Sigmoid colon (tissue), 7 donors: ENCODE measurements around the gene STARD3NL. TPM values are rescaled to one million over a fixed set of nuclear protein-coding genes. Genes with fewer than 3 reads are reported as not detected.

Experiments
- DNase-seq: peaks from one replicate; pipeline ENCODE4 v3.0.0-alpha.2; 2019
- H3K27ac ChIP-seq, 4 donors: fragments of 200-600 bp; sonication (generic); one replicate each; pipeline ENCODE4 v1.5.1; 2016 to 2019; ENCODE audit warnings: mild to moderate bottlenecking in 1 of 4
- H3K27me3 ChIP-seq, 3 donors: fragments of 200-600 bp; sonication (generic); one replicate each; pipeline ENCODE4 v1.5.1; 2019; ENCODE audit warnings: mild to moderate bottlenecking in 1 of 3
- H3K36me3 ChIP-seq, 4 donors: fragments of 200-600 bp; sonication (generic); one replicate each; pipeline ENCODE4 v1.5.1; 2016 to 2019
- H3K4me1 ChIP-seq, 4 donors: fragments of 200-600 bp; sonication (generic); one replicate each; pipeline ENCODE4 v1.5.1; 2017 to 2019
- H3K4me3 ChIP-seq, 4 donors: fragments of 200-600 bp; sonication (generic); one replicate each; pipeline ENCODE4 v1.5.1; 2017 to 2019; ENCODE audit warnings: mild to moderate bottlenecking in 2 of 4, moderate library complexity in 1 of 4
- H3K9me3 ChIP-seq, 4 donors: fragments of 200-600 bp in 3 of 4; sonication (generic) in 3 of 4; one replicate each; pipeline versions ENCODE4 v1.5.1 to v1.6.1; 2013 to 2019
- EP300 ChIP-seq, 4 donors: sonication (generic); formaldehyde crosslinking; IDR thresholded peaks; one replicate each; pipeline ENCODE4 v1.6.1; 2017; ENCODE audit warnings: antibody characterized with exemption in 4 of 4
- POLR2A ChIP-seq, 2 donors: fragments of 450-650 bp; IDR thresholded peaks; one replicate each; pipeline ENCODE4 v1.6.1; 2016; ENCODE audit warnings: antibody characterized with exemption in 2 of 2, mild to moderate bottlenecking in 2 of 2, moderate library complexity in 2 of 2
- POLR2AphosphoS5 ChIP-seq, 4 donors: sonication (generic); formaldehyde crosslinking; IDR thresholded peaks; one replicate each; pipeline ENCODE4 v1.6.1; 2017; ENCODE audit warnings: antibody characterized with exemption in 4 of 4
- WGBS, 2 donors: extraction: QIAGEN DNeasy Blood & Tissue Kit; methylation state at CpG; one replicate each; pipeline ENCODE4 v1.1.7; 2013; 5-methylcytosine and 5-hydroxymethylcytosine counted together
- intact Hi-C: fragments of 100-400 bp; cut with DNase I; formaldehyde crosslinking; loops from one replicate; pipeline ENCODE4 v1.15.1; 2023
- polyA plus RNA-seq, 3 donors: library from polyadenylated mRNA; stranded (reverse); fragments of 200-250 nt; gene quantifications; one replicate each; pipeline ENCODE4 v1.2.3, GENCODE V29; 2013
- total RNA-seq, 4 donors: library from RNA; depleted of rRNA; stranded (reverse); fragments of >200 nt; gene quantifications; one replicate each; pipeline ENCODE4 v1.1.0, GENCODE V29; 2016
- TF ChIP-seq, protein P1 (sequence below), 4 experiments: fragments of 450-650 bp in 3 of 4; fragments of 200-600 bp in 1 of 4; IDR thresholded peaks; one replicate each; pipeline ENCODE4 v1.5.1; 2016 to 2019; ENCODE audit warnings: antibody characterized with exemption in 4 of 4, mild to moderate bottlenecking in 3 of 4, moderate library complexity in 2 of 4
- donor health status: healthy with polysubstance abuse.
- donor health status: Bipolar disorder and iron deficiency.
- donor health status: healthy.

The STARD3NL gene
- total and polyA plus RNA-seq, 7 donors = 26.3 to 67.6 (median 36.0) TPM

- H3K9me3 ChIP-seq = no peaks in the 10 kb centered on the region
- H3K4me1 ChIP-seq = peaks cover 0 to 53% (median 41%) of the 10 kb centered on the region in 4 donors
- H3K36me3 ChIP-seq = no peaks in the 10 kb centered on the region
- 60 to 80% methylated on average over 2 of the region's 2 CpGs for WGBS, 2 donors
- intact Hi-C loops = no loop called here
- no peak overlapping the region for H3K27ac ChIP-seq
- H3K4me3 ChIP-seq = no peak overlapping the region
- H3K27me3 ChIP-seq = no peaks in the 10 kb centered on the region
- no peak for DNase-seq
- TF ChIP-seq POLR2A (IDR thresholded peaks at IDR 0.05) = no peak
- no peak for TF ChIP-seq EP300 (IDR thresholded peaks at IDR 0.05)
- TF ChIP-seq, protein P1, sequence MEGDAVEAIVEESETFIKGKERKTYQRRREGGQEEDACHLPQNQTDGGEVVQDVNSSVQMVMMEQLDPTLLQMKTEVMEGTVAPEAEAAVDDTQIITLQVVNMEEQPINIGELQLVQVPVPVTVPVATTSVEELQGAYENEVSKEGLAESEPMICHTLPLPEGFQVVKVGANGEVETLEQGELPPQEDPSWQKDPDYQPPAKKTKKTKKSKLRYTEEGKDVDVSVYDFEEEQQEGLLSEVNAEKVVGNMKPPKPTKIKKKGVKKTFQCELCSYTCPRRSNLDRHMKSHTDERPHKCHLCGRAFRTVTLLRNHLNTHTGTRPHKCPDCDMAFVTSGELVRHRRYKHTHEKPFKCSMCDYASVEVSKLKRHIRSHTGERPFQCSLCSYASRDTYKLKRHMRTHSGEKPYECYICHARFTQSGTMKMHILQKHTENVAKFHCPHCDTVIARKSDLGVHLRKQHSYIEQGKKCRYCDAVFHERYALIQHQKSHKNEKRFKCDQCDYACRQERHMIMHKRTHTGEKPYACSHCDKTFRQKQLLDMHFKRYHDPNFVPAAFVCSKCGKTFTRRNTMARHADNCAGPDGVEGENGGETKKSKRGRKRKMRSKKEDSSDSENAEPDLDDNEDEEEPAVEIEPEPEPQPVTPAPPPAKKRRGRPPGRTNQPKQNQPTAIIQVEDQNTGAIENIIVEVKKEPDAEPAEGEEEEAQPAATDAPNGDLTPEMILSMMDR (IDR thresholded peaks at IDR 0.05) = no peak
- no peak for TF ChIP-seq POLR2AphosphoS5 (IDR thresholded peaks at IDR 0.05)
Observed at GRCh38 chr7:38199154-38199553, 21.1 kb downstream of the STARD3NL start.

GRCh38 chr7:38199782-38200181 lies 21.7 kb downstream of the STARD3NL start:
- TF ChIP-seq POLR2AphosphoS5 (IDR thresholded peaks at IDR 0.05) (no peak), EP300 (IDR thresholded peaks at IDR 0.05) (no peak), POLR2A (IDR thresholded peaks at IDR 0.05) (no peak)
- TF ChIP-seq, protein P1 (IDR thresholded peaks at IDR 0.05) = no peak
- no peaks in the 10 kb centered on the region for H3K36me3 ChIP-seq
- intact Hi-C loops = no loop called here
- no peaks in the 10 kb centered on the region for H3K27me3 ChIP-seq
- H3K27ac ChIP-seq = no peak overlapping the region
- H3K4me3 ChIP-seq = no peak overlapping the region
- no peaks in the 10 kb centered on the region for H3K9me3 ChIP-seq
- DNase-seq = no peak
- 74 to 77% methylated on average over 2 of the region's 2 CpGs for WGBS, 2 donors
- H3K4me1 ChIP-seq = peaks cover 0 to 53% (median 41%) of the 10 kb centered on the region in 4 donors

DNA sequence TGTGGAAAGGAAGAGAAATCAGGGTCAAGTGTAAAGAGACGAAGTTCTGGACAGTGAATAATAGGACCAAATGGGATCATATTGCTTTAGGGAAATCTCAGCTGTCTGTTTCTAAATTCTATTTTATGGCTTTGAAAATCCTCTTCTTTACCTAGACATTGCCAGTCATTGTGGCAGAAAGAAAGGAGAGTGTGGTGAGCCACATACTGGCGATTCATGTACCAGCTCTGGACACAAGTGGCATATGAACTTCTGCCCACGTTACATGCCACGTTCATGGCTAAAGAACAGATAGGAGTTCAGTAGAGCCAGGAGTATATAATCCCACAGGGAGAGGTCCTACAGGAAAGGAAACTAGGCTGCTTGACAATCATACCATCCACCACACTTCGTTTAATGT lies 28.0 kb downstream of the STARD3NL start:
- no peaks in the 10 kb centered on the region for H3K27me3 ChIP-seq
- no peak overlapping the region for H3K4me3 ChIP-seq
- peaks cover 0 to 2% (median under 1%) of the 10 kb centered on the region in 4 donors for H3K4me1 ChIP-seq
- DNase-seq = no peak
- intact Hi-C loops = no loop called here
- 81 to 91% methylated on average over 5 of the region's 5 CpGs for WGBS, 2 donors
- H3K27ac ChIP-seq = no peak overlapping the region
- no peak for TF ChIP-seq POLR2A (IDR thresholded peaks at IDR 0.05)
- TF ChIP-seq, protein P1 (IDR thresholded peaks at IDR 0.05) = no peak
- H3K36me3 ChIP-seq = peaks cover 0 to 24% (median 0%) of the 10 kb centered on the region in 4 donors
- no peaks in the 10 kb centered on the region for H3K9me3 ChIP-seq

DNA sequence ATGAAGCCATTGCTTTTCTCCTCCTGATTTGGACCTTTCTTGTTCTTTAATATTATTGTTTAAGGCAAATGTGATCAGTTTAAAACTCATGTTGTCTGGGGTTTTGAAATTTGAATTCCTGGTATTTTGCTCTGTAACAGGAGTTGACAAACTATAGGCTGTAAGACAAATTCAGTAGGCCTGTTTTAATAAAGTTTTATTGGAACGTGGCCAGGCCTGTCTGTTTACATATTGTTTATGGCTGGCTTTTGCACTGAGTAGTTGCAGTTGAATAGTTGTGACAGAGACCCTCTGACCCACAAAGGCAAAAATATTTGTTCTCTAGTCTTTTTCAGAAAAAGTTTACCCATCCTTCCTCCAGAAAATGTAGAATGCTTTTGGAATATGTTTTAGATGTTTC lies 29.8 kb downstream of the STARD3NL start:
- intact Hi-C loops = no loop called here
- Histone ChIP-seq H3K4me1 (peaks cover 0 to 14% (median 11%) of the 10 kb centered on the region in 4 donors), H3K36me3 (peaks cover 0 to 24% (median 0%) of the 10 kb centered on the region in 4 donors), H3K27me3 (no peaks in the 10 kb centered on the region), H3K4me3 (no peak overlapping the region), H3K27ac (no peak overlapping the region), H3K9me3 (no peaks in the 10 kb centered on the region)
- 42 to 71% methylated on average over 1 of the region's 1 CpG for WGBS, 2 donors
- no peak for DNase-seq
- no peak for TF ChIP-seq POLR2AphosphoS5 (IDR thresholded peaks at IDR 0.05)
- TF ChIP-seq POLR2A (IDR thresholded peaks at IDR 0.05) = no peak
- no peak for TF ChIP-seq EP300 (IDR thresholded peaks at IDR 0.05)
- TF ChIP-seq, protein P1 (IDR thresholded peaks at IDR 0.05) = no peak

DNA sequence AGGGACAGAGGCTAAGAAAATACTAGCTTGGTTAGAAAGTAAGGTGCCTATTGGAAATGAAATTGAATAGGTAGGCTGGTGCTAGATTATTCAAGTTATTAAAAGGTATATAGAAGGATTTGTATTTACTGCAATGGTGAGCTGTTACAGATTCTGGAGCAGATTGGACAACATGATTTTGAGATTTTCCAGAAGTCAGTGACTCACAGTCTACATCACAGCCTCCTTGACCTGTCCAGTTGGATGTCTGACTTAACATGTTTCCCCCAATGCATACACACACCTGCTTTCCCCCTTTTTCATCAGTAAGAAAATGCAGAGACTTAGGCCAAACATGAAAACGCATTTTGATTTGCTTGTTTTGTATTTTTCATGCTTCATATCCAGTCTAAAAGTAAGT lies 33.4 kb downstream of the STARD3NL start:
- intact Hi-C loops = no loop called here
- Histone ChIP-seq H3K9me3 (no peaks in the 10 kb centered on the region), H3K36me3 (peaks cover 0 to 30% (median 2%) of the 10 kb centered on the region in 4 donors), H3K4me1 (peaks cover 0 to 26% (median 20%) of the 10 kb centered on the region in 4 donors), H3K4me3 (no peak overlapping the region), H3K27me3 (no peaks in the 10 kb centered on the region), H3K27ac (peak overlapping the region; percentile 23 to 49 (median 31))
- 88 to 94% methylated on average over 1 of the region's 1 CpG for WGBS, 2 donors
- no peak for TF ChIP-seq EP300 (IDR thresholded peaks at IDR 0.05)
- peak in 1 of 4 donors; percentile 26 for TF ChIP-seq POLR2AphosphoS5 (IDR thresholded peaks at IDR 0.05)
- no peak for DNase-seq
